Putamen (tissue), 1 donor: ENCODE measurements around the gene NHLH1.
A peak's percentile ranks its signal among the peaks of the same experiment; 100 is the strongest.

Experiments
- DNase-seq: peaks from one replicate; pipeline ENCODE4 v3.0.0-alpha.2; 2016; ENCODE audit warnings: low spot score

NHLH1 gene

DNA sequence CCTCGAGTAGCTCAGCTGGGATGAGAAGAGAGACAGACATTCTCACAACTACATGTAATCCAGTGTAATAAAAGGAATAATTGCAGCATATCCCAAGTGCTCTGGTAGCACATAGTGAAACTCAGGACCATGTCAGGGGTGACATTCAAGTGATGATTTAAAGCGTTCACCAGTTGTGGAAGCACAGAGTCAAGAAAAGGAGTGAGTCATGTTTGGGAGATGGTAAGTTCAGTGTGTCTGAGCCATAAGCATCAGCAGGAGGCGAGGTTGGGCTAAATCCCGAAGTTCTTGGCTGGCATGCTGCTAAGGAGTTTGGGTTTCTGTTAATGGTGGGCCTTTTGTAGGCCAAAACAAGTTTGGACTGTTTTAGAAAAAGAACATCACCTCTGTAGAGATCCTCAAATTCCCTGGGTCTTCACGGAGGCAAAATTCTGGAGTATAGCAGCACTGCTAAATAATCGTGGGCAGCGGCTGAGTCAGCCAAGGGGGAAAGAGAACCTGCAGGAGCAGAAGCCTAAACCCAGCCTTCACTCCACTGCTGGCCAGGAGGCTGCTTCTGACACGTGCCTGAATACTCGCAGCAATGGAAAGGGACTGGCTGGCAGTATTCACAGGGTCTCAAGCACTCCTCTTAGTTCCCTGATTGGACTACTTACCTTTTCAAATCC, 7.2 kb upstream of the NHLH1 start:
- no peak for DNase-seq

GRCh38 chr1:160360227-160360695, 6.6 kb upstream of the NHLH1 start:
- DNase-seq = no peak

DNA sequence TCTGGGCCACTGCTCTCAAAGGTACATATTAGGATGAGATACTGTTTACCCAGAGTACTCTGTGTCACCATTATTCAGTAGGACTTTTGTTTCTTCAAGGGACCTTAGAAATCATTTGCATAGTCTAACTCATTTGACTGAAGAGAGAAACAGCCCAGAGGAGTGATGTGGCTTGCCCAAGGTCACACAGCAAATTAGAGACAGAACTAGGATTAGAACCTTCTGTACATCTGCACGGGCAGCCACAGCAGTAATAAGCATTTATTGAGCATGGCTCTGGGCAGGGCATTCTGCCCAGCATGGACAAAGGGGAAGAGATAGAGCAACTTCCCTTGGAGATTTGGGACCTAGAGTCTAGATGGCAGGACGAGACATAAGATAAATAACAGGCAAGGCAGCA, 5.7 kb upstream of the NHLH1 start:
- no peak for DNase-seq

GRCh38 chr1:160361814-160362167, 5.1 kb upstream of the NHLH1 start:
- no peak for DNase-seq

- DNase-seq = no peak
Observed at GRCh38 chr1:160362168-160362957, 4.5 kb upstream of the NHLH1 start.

GRCh38 chr1:160363010-160363409, 3.9 kb upstream of the NHLH1 start:
- DNase-seq = no peak

DNA sequence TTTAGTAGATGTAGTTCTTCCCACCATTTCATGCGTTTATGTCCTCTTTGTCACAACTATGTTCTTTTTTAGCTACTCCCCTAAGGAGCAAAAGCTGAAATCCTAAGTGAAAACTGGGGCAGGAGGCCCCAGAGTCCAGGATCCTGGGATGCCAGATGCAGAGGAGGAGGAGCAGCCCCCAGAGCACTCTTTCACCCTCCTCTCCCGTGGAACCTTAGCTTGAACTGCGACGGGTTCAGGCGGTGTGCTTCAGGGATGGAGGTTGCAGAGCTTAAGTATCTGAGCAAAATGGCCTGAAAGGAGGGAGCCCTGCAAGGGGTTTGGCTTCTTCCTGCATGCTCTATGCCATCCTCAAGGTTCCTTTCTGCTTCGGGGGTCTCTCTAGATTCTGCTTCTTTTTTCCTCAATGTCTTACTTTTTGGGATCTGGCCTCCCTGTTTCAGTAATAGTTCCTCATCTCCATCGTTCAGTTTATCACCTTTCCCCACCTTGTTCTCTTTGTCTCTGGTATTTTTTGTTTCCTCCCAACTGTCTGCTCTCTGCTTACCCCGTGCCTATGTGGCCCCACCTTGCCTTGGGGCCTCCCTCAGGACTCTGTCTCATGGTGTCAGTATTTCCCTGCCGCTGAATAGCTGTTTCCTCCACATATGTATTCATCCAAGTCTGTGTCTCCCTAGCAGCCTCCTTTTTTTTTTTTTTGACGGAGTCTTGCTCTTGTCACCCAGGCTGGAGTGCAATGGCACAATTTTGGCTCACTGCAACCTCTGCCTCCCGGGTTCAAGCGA, 2.7 kb upstream of the NHLH1 start:
- no peak for DNase-seq

- no peak for DNase-seq
Observed at GRCh38 chr1:160365325-160365724, 1.5 kb upstream of the NHLH1 start.

- DNase-seq = no peak
Observed at GRCh38 chr1:160367516-160367900, 637 bp downstream of the NHLH1 start.

GRCh38 chr1:160367934-160368923, 1.4 kb downstream of the NHLH1 start:
- no peak for DNase-seq

- no peak for DNase-seq
Observed at GRCh38 chr1:160369087-160369486, 2.2 kb downstream of the NHLH1 start.

GRCh38 chr1:160370561-160371345, 3.9 kb downstream of the NHLH1 start:
- no peak for DNase-seq

- no peak for DNase-seq
Observed at GRCh38 chr1:160371346-160371631, 4.4 kb downstream of the NHLH1 start.

DNA sequence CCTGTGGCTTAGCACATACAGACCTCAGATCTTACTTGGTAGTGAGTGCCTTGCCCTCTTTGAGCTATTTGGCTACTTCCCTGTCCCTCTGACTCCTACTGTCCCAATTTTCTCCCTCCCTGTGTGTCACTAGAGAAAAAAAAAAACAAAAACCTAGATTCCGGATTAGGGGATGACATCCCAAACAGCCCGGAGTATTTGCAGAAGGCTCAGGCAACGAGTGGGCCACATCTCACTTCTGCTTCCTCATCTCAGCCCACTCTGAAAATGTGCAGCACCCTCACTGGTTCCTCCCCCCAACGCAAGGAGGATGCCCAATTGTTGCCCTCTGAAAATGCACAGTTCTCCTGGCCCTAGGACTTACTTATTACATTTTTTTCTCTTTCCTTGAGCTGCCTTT, 4.9 kb downstream of the NHLH1 start:
- DNase-seq = no peak

GRCh38 chr1:160373696-160374095, 6.8 kb downstream of the NHLH1 start:
- DNase-seq = no peak

GRCh38 chr1:160374306-160375110, 7.6 kb downstream of the NHLH1 start:
- no peak for DNase-seq

DNA sequence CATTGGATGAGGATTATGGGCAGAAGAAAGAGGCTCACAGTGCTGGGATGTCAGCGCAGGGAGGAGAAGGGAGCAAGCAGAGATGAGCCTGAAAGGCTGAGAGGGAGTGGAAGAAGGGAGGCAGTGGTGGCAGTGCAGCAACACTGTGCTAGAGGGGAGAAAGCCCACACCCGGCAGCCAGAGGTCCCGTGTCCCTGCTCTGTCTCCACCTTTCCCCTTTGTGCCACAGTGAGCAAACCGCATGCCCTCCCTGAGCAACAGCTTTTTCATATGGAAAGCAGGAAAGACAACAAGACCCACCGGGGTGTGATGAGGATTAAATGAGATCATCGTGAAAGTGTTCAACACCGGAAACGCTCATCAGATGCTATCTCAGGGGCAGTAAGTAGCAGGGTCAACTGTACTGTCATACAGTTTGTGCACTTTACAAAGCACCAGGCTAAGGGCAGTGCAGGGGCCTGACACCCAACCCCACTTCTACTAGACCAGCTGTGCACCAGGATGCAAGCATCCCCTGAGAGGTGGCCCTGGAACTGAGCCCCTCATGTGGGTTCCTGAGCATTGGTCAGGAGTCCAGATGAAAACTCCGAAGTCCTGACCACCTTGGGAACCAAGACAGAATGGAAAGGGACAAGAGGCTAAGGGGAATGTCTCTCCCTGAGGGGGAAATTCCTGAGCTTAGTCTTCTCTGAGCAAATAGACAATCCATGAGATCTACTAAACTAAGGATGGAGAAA, 9.1 kb downstream of the NHLH1 start:
- DNase-seq = no peak

DNA sequence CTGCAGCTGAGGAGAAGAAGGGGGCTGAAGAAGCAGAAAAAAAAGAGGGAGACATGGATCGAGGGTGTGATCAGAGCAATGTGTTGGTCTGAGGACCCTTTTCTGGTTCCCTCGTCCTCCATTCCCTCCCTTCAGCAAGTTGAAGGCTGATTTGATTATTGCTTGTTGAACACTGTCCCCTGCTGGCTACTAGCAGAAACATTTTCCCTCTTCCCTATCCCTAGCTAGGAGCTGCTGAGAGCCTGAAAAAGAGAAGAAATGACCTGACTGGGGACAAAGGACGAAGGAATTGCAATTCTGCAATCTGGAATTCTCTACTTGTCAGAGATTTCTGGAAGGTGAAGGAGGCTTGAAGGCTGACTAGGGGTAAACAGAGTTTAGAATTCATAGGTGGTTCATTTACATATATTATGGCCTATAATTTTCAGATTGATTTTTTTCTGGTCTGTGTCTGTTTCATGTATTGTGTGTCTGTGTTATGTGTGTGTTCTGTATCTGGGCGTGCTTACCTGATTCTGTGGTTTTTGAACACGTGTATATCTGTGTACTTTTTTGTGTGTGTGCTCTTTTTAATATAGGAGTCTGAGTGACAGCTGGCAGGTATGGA, 9.8 kb downstream of the NHLH1 start:
- peak; percentile 72 for DNase-seq

GRCh38 chr1:160377585-160378206, 10.8 kb downstream of the NHLH1 start:
- no peak for DNase-seq
